Lung (tissue), 12 donors: ENCODE data around the gene ZNF470. TPM values are rescaled to one million over a fixed set of nuclear protein-coding genes. Genes with fewer than 3 reads are reported as not detected.
A peak's percentile ranks its signal among the peaks of the same experiment; 100 is the strongest.

Experiments used
- ATAC-seq: fragments of 200-7000 bp; cut with Tn5 transposase; one replicate; pipeline ENCODE4 v1.9.1; 2020; ENCODE audit warnings: moderate number of reproducible peaks; ENCODE audit not compliant: insufficient read depth, low FRiP score
- DNase-seq, 3 donors: peaks; one replicate each; pipeline ENCODE4 v3.0.0-alpha.2; 2013 to 2017
- H3K27ac ChIP-seq, 2 donors: one replicate each; pipeline ENCODE4 v1.5.1; 2013; ENCODE audit warnings: mild to moderate bottlenecking in 2 of 2, moderate library complexity in 2 of 2, control low read depth in 1 of 2, inconsistent platforms in 1 of 2, low read depth in 1 of 2, low read length in 1 of 2
- H3K27me3 ChIP-seq, 3 donors: one replicate each; pipeline ENCODE4 v1.5.1; 2013; ENCODE audit warnings: low read length in 2 of 3; ENCODE audit not compliant: control insufficient read depth in 3 of 3, insufficient read depth in 3 of 3
- H3K36me3 ChIP-seq, 4 donors: one replicate each; pipeline ENCODE4 v1.5.1; 2013; ENCODE audit warnings: low read length in 4 of 4, mild to moderate bottlenecking in 1 of 4, moderate library complexity in 1 of 4; ENCODE audit not compliant: control insufficient read depth in 4 of 4, insufficient read depth in 4 of 4
- H3K4me1 ChIP-seq, 5 donors: one replicate each; pipeline ENCODE4 v1.5.1; 2013; ENCODE audit warnings: low read length in 5 of 5, mild to moderate bottlenecking in 2 of 5, moderate library complexity in 1 of 5; ENCODE audit not compliant: control insufficient read depth in 5 of 5, insufficient read depth in 5 of 5
- H3K4me3 ChIP-seq: one replicate; pipeline ENCODE4 v1.5.1; 2013; ENCODE audit warnings: mild to moderate bottlenecking, control low read depth, moderate library complexity
- H3K9ac ChIP-seq, 2 donors: one replicate each; pipeline ENCODE4 v1.5.1; 2013; ENCODE audit warnings: low read length in 2 of 2, control low read depth in 1 of 2; ENCODE audit not compliant: insufficient read depth in 1 of 2
- H3K9me3 ChIP-seq, 4 donors: one replicate each; pipeline ENCODE4 v1.5.1; 2013; ENCODE audit warnings: low read length in 3 of 4, mild to moderate bottlenecking in 1 of 4, moderate library complexity in 1 of 4; ENCODE audit not compliant: control insufficient read depth in 4 of 4, insufficient read depth in 3 of 4
- CTCF ChIP-seq: IDR thresholded peaks from 2 replicates; pipeline ENCODE4 v1.5.1; 2012; ENCODE audit warnings: mild to moderate bottlenecking; ENCODE audit errors: control extremely low read depth, extremely low read depth
- WGBS, 2 donors: extraction: QIAGEN DNeasy Blood & Tissue Kit; methylation state at CpG; one replicate each; pipeline ENCODE4 v1.1.7; 2013; 5-methylcytosine and 5-hydroxymethylcytosine counted together
- polyA plus RNA-seq, 2 donors: library from polyadenylated mRNA; stranded (reverse); fragments of 200-250 nt; gene quantifications; one replicate each; pipeline ENCODE4 v1.2.1, GENCODE V29; 2013
- total RNA-seq, 2 donors: library from RNA; depleted of rRNA in 1 of 2; stranded (reverse); fragments of >200 nt in 1 of 2; gene quantifications; one replicate each; pipeline ENCODE4 v1.2.1, GENCODE V29; 2014 to 2021
- donor health status: control.
- donor health status: control.
- donor health status: Bipolar disorder and iron deficiency.
- donor health status: healthy.
- donor health status: DM: yes; HTN: yes; CAD: no.

The ZNF470 gene
- total and polyA plus RNA-seq, 4 donors, result 1.2 to 4.5 (median 3.5) TPM

- Histone ChIP-seq H3K4me3 (no peak overlapping the region), H3K27me3 (peaks cover 0 to 11% (median 3%) of the 10 kb centered on the region in 3 donors), H3K4me1 (no peaks in the 10 kb centered on the region), H3K36me3 (no peaks in the 10 kb centered on the region), H3K9ac (no peak overlapping the region), H3K27ac (no peak overlapping the region), H3K9me3 (peaks cover 0 to 20% (median 4%) of the 10 kb centered on the region in 4 donors)
- DNase-seq (peak; percentile 93 to 97 (median 94)), ATAC-seq (peak; percentile 53)
- TF ChIP-seq CTCF, result no peak
- WGBS, 2 donors, result 11 to 12% methylated on average over 21 of the region's 21 CpGs
Observed at GRCh38 chr19:56637976-56638555, 70.8 kb downstream of the ZNF470 start.

Other genes with a start within 250 kb of the ZNF470 start
- 1 to 10 TPM; 2.9 to 4.4 TPM for gene ZNF582, start 173.9 kb upstream of the ZNF470 start, total RNA-seq
- 1 to 10 TPM; 2.5 to 3.1 TPM for gene ZNF582, start 173.9 kb upstream of the ZNF470 start, polyA plus RNA-seq
- 1 to 10 TPM; 4.7 to 9.1 TPM for gene ZNF583, start 163.1 kb upstream of the ZNF470 start, total RNA-seq
- gene ZNF583, start 163.1 kb upstream of the ZNF470 start, polyA plus RNA-seq, result 1 to 10 TPM; 1.3 to 2.2 TPM
- gene ZNF667, start 90.1 kb upstream of the ZNF470 start, total RNA-seq, result 10 to 100 TPM in 1 of 2 donors, 1 to 10 TPM in 1; 3.1 to 12.9 TPM
- 1 to 10 TPM in 1 of 2 donors, under 1 TPM in 1; 0.69 to 1.2 TPM for gene ZNF667, start 90.1 kb upstream of the ZNF470 start, polyA plus RNA-seq
- 10 to 100 TPM in 1 of 2 donors, 1 to 10 TPM in 1; 2.4 to 14.4 TPM for gene ZNF471, start 59.6 kb upstream of the ZNF470 start, total RNA-seq
- 1 to 10 TPM; 1.3 to 2.0 TPM for gene ZNF471, start 59.6 kb upstream of the ZNF470 start, polyA plus RNA-seq
- 10 to 100 TPM in 1 of 2 donors, 1 to 10 TPM in 1; 7.0 to 12.9 TPM for gene ZFP28, start 28.5 kb upstream of the ZNF470 start, total RNA-seq
- gene ZFP28, start 28.5 kb upstream of the ZNF470 start, polyA plus RNA-seq, result 1 to 10 TPM; 2.7 to 3.6 TPM
- 1 to 10 TPM; 6.7 to 8.3 TPM for gene ZNF71, start 27.8 kb downstream of the ZNF470 start, total RNA-seq
- gene ZNF71, start 27.8 kb downstream of the ZNF470 start, polyA plus RNA-seq, result 1 to 10 TPM; 2.5 to 4.9 TPM
- under 1 TPM; 0.40 to 0.94 TPM for gene SMIM17, start 75.7 kb downstream of the ZNF470 start, total RNA-seq
- under 1 TPM; 0.10 to 0.15 TPM for gene SMIM17, start 75.7 kb downstream of the ZNF470 start, polyA plus RNA-seq
- 1 to 10 TPM; 2.6 to 3.2 TPM for gene ZNF835, start 104.3 kb downstream of the ZNF470 start, total RNA-seq
- gene ZNF835, start 104.3 kb downstream of the ZNF470 start, polyA plus RNA-seq, result 1 to 10 TPM in 1 of 2 donors, under 1 TPM in 1; 0.49 to 1.2 TPM